IgD-negative memory B cell (primary cell): ENCODE data around the gene HOXC13. TPM values are rescaled to one million over a fixed set of nuclear protein-coding genes. Genes with fewer than 3 reads are reported as not detected.

Source experiments
- H3K27ac Mint-ChIP-seq, 3 donors: one replicate each; pipeline ENCODE4 v1.8.0; 2020 to 2022; ENCODE audit warnings: mild to moderate bottlenecking in 3 of 3, mixed read lengths in 3 of 3, moderate library complexity in 1 of 3
- H3K27me3 Mint-ChIP-seq: one replicate; pipeline ENCODE4 v1.8.0; 2021; ENCODE audit warnings: mixed read lengths
- H3K36me3 Mint-ChIP-seq: one replicate; pipeline ENCODE4 v1.8.0; 2020; ENCODE audit warnings: mild to moderate bottlenecking, mixed read lengths
- H3K4me1 Mint-ChIP-seq, 3 donors: one replicate each; pipeline ENCODE4 v1.8.0; 2020 to 2022; ENCODE audit warnings: mixed read lengths in 3 of 3, mild to moderate bottlenecking in 1 of 3
- H3K4me3 Mint-ChIP-seq, 4 donors: one replicate each; pipeline ENCODE4 v1.8.0; 2020 to 2022; ENCODE audit warnings: mild to moderate bottlenecking in 4 of 4, mixed read lengths in 4 of 4, moderate library complexity in 3 of 4
- H3K9me3 Mint-ChIP-seq, 3 donors: one replicate each; pipeline ENCODE4 v1.8.0; 2020 to 2021; ENCODE audit warnings: mixed read lengths in 3 of 3, mild to moderate bottlenecking in 1 of 3
- polyA plus RNA-seq: library from polyadenylated mRNA; unstranded; fragments of 300-500 nt; fragmentation: Illumina TruSeq; gene quantifications from one replicate; pipeline ENCODE4 v1.2.3, GENCODE V29; 2021

HOXC13 gene
- polyA plus RNA-seq, 1 donor from 2014 or later: not detected

- Mint-ChIP-seq H3K4me1 (peaks cover 0 to 12% (median 3%) of the 10 kb centered on the region in 3 donors), H3K4me3 (no peak overlapping the region), H3K9me3 (peaks cover 0 to 3% (median 0%) of the 10 kb centered on the region in 3 donors), H3K36me3 (no peaks in the 10 kb centered on the region), H3K27me3 (peaks cover 80% of the 10 kb centered on the region), H3K27ac (peak overlapping the region in 1 of 3 donors; percentile 95)
Observed at GRCh38 chr12:53947743-53948142, 9.1 kb downstream of the HOXC13 start.

GRCh38 chr12:53948650-53949593, 10.3 kb downstream of the HOXC13 start:
- Mint-ChIP-seq H3K27me3 (peaks cover 84% of the 10 kb centered on the region), H3K4me3 (peak overlapping the region in 1 of 4 donors; percentile 75), H3K27ac (peak overlapping the region in 2 of 3 donors; percentile 47 to 95), H3K4me1 (peaks cover 0 to 12% (median 4%) of the 10 kb centered on the region in 3 donors), H3K9me3 (peaks cover 0 to 3% (median 0%) of the 10 kb centered on the region in 3 donors), H3K36me3 (no peaks in the 10 kb centered on the region)

GRCh38 chr12:53949631-53950436, 11.2 kb downstream of the HOXC13 start:
- H3K4me1 Mint-ChIP-seq: peaks cover 0 to 12% (median 4%) of the 10 kb centered on the region in 3 donors
- peaks cover 2% of the 10 kb centered on the region for H3K36me3 Mint-ChIP-seq
- H3K4me3 Mint-ChIP-seq: peak overlapping the region in 2 of 4 donors; percentile 47 to 75
- peaks cover 85% of the 10 kb centered on the region for H3K27me3 Mint-ChIP-seq
- H3K27ac Mint-ChIP-seq: peak overlapping the region; percentile 47 to 95 (median 67)
- H3K9me3 Mint-ChIP-seq: no peaks in the 10 kb centered on the region

- Mint-ChIP-seq H3K9me3 (no peaks in the 10 kb centered on the region), H3K4me3 (peak overlapping the region in 1 of 4 donors; percentile 75), H3K36me3 (peaks cover 2% of the 10 kb centered on the region), H3K27me3 (peaks cover 81% of the 10 kb centered on the region), H3K4me1 (peaks cover 0 to 12% (median 4%) of the 10 kb centered on the region in 3 donors), H3K27ac (peak overlapping the region; percentile 40 to 95 (median 67))
Observed at GRCh38 chr12:53950437-53950773, 11.8 kb downstream of the HOXC13 start.

- peak overlapping the region in 2 of 4 donors; percentile 58 to 75 for H3K4me3 Mint-ChIP-seq
- peak overlapping the region; percentile 69 to 95 (median 87) for H3K27ac Mint-ChIP-seq
- peaks cover 3 to 12% (median 4%) of the 10 kb centered on the region in 3 donors for H3K4me1 Mint-ChIP-seq
- no peaks in the 10 kb centered on the region for H3K9me3 Mint-ChIP-seq
- H3K27me3 Mint-ChIP-seq: peaks cover 78% of the 10 kb centered on the region
- H3K36me3 Mint-ChIP-seq: peaks cover 2% of the 10 kb centered on the region
Observed at GRCh38 chr12:53950789-53951576, 12.4 kb downstream of the HOXC13 start.

GRCh38 chr12:53951577-53952334, 13.1 kb downstream of the HOXC13 start:
- H3K36me3 Mint-ChIP-seq: peaks cover 2% of the 10 kb centered on the region
- peaks cover 7 to 12% (median 7%) of the 10 kb centered on the region in 3 donors for H3K4me1 Mint-ChIP-seq
- H3K4me3 Mint-ChIP-seq: peak overlapping the region in 3 of 4 donors; percentile 3 to 58 (median 35)
- peak overlapping the region; percentile 87 to 95 (median 92) for H3K27ac Mint-ChIP-seq
- H3K9me3 Mint-ChIP-seq: peaks cover 0 to 3% (median 0%) of the 10 kb centered on the region in 3 donors
- peaks cover 78% of the 10 kb centered on the region for H3K27me3 Mint-ChIP-seq

- peaks cover 83% of the 10 kb centered on the region for H3K27me3 Mint-ChIP-seq
- H3K27ac Mint-ChIP-seq: peak overlapping the region; percentile 87 to 95 (median 92)
- peak overlapping the region in 2 of 4 donors; percentile 3 to 35 for H3K4me3 Mint-ChIP-seq
- peaks cover 2% of the 10 kb centered on the region for H3K36me3 Mint-ChIP-seq
- H3K9me3 Mint-ChIP-seq: peaks cover 0 to 7% (median 0%) of the 10 kb centered on the region in 3 donors
- peaks cover 12% of the 10 kb centered on the region in 3 donors for H3K4me1 Mint-ChIP-seq
Observed at GRCh38 chr12:53952335-53952694, 13.7 kb downstream of the HOXC13 start.

GRCh38 chr12:53952871-53953734, 14.5 kb downstream of the HOXC13 start:
- Mint-ChIP-seq H3K27ac (peak overlapping the region; percentile 86 to 95 (median 92)), H3K4me1 (peaks cover 12% of the 10 kb centered on the region in 3 donors), H3K4me3 (peak overlapping the region in 2 of 4 donors; percentile 48 to 92), H3K36me3 (peaks cover 2% of the 10 kb centered on the region), H3K27me3 (peaks cover 83% of the 10 kb centered on the region), H3K9me3 (peaks cover 0 to 7% (median 0%) of the 10 kb centered on the region in 3 donors)

- Mint-ChIP-seq H3K4me1 (peaks cover 6 to 12% (median 12%) of the 10 kb centered on the region in 3 donors), H3K36me3 (peaks cover 2% of the 10 kb centered on the region), H3K4me3 (peak overlapping the region; percentile 25 to 92 (median 69)), H3K9me3 (peaks cover 0 to 7% (median 0%) of the 10 kb centered on the region in 3 donors), H3K27ac (peak overlapping the region; percentile 86 to 95 (median 92)), H3K27me3 (peaks cover 82% of the 10 kb centered on the region)
Observed at GRCh38 chr12:53953831-53954693, 15.4 kb downstream of the HOXC13 start.

- peaks cover 0 to 8% (median 0%) of the 10 kb centered on the region in 3 donors for H3K9me3 Mint-ChIP-seq
- H3K36me3 Mint-ChIP-seq: peaks cover 2% of the 10 kb centered on the region
- peak within 1 kb of the TSS; percentile 86 to 95 (median 92) for H3K27ac Mint-ChIP-seq
- H3K4me3 Mint-ChIP-seq: peak within 1 kb of the TSS; percentile 25 to 92 (median 69)
- H3K4me1 Mint-ChIP-seq: peaks cover 5 to 12% (median 12%) of the 10 kb centered on the region in 3 donors
- peaks cover 83% of the 10 kb centered on the region for H3K27me3 Mint-ChIP-seq
Observed at GRCh38 chr12:53954694-53955035, 16.0 kb downstream of the HOXC13 start, which contains the start of gene HOXC12. HOXC12 (plus strand) TSS chr12:53954903; CDS start chr12:53954930, 27 bp downstream.

GRCh38 chr12:53955036-53955775, 16.6 kb downstream of the HOXC13 start:
- H3K4me1 Mint-ChIP-seq: peaks cover 4 to 12% (median 12%) of the 10 kb centered on the region in 3 donors
- H3K27me3 Mint-ChIP-seq: peaks cover 83% of the 10 kb centered on the region
- peak overlapping the region in 2 of 4 donors; percentile 32 to 92 for H3K4me3 Mint-ChIP-seq
- H3K36me3 Mint-ChIP-seq: peaks cover 2% of the 10 kb centered on the region
- peaks cover 0 to 8% (median 0%) of the 10 kb centered on the region in 3 donors for H3K9me3 Mint-ChIP-seq
- H3K27ac Mint-ChIP-seq: peak overlapping the region; percentile 51 to 87 (median 86)
